Vagina (tissue), 2 donors: ENCODE data around the gene GPR108.

ENCODE experiments used
- CTCF ChIP-seq, 3 experiments: fragments of 450-650 bp in 2 of 3; fragments of 200-600 bp in 1 of 3; sonication (generic) in 1 of 3; IDR thresholded peaks; one replicate each; pipeline ENCODE4 v1.5.1; 2017 to 2019; ENCODE audit warnings: antibody characterized with exemption in 3 of 3, mild to moderate bottlenecking in 2 of 3, moderate library complexity in 2 of 3
- POLR2A ChIP-seq, 2 donors: fragments of 450-650 bp; IDR thresholded peaks; one replicate each; pipeline ENCODE4 v1.6.1; 2017; ENCODE audit warnings: antibody characterized with exemption in 2 of 2, mild to moderate bottlenecking in 2 of 2, moderate library complexity in 2 of 2

- TF ChIP-seq CTCF (IDR thresholded peaks at IDR 0.05) (no peak), POLR2A (IDR thresholded peaks at IDR 0.05) (no peak)
Measured at GRCh38 chr19:6738787-6739389, 1.5 kb upstream of the GPR108 start.
